ENCODE data around the gene COG5.

- TF ChIP-seq OSR1 (CRISPR knock-in tag; IDR thresholded peaks at IDR 0.05) (no peak), ARNTL (CRISPR knock-in tag; IDR thresholded peaks at IDR 0.05; ENCODE audit: borderline replicate concordance, low read depth) (no peak)
These were observed 356.3 kb downstream of the COG5 start for GRCh38 chr7:107207459-107207858.
